Tibial nerve (tissue), 4 donors: ENCODE data around the gene HDHD3. TPM values are rescaled to one million over a fixed set of nuclear protein-coding genes. Genes with fewer than 3 reads are reported as not detected.

Source experiments
- DNase-seq, 2 donors: peaks; one replicate each; pipeline ENCODE4 v3.0.0-alpha.2; 2019; ENCODE audit warnings: low spot score in 2 of 2
- H3K27ac ChIP-seq, 4 donors: fragments of 200-600 bp; sonication (generic) in 3 of 4; one replicate each; pipeline ENCODE4 v1.5.1; 2017 to 2019; ENCODE audit warnings: mild to moderate bottlenecking in 1 of 4
- H3K27me3 ChIP-seq, 2 donors: fragments of 200-600 bp; sonication (generic) in 1 of 2; one replicate each; pipeline versions ENCODE4 v1.5.1 to v1.6.0; 2017 to 2019
- H3K36me3 ChIP-seq, 3 donors: fragments of 200-600 bp; sonication (generic); one replicate each; pipeline ENCODE4 v1.5.1; 2018 to 2019
- H3K4me1 ChIP-seq, 4 donors: fragments of 200-600 bp; sonication (generic) in 3 of 4; one replicate each; pipeline ENCODE4 v1.5.1; 2017 to 2019
- H3K4me3 ChIP-seq, 4 donors: fragments of 200-600 bp; sonication (generic) in 3 of 4; one replicate each; pipeline ENCODE4 v1.5.1; 2017 to 2019; ENCODE audit warnings: mild to moderate bottlenecking in 1 of 4, moderate library complexity in 1 of 4
- H3K9me3 ChIP-seq, 4 donors: fragments of 200-600 bp; sonication (generic) in 3 of 4; one replicate each; pipeline ENCODE4 v1.5.1; 2017 to 2019
- CTCF ChIP-seq, 5 experiments: fragments of 200-600 bp in 3 of 5; fragments of 450-650 bp in 2 of 5; sonication (generic) in 3 of 5; IDR thresholded peaks; one replicate each; pipeline ENCODE4 v1.5.1; 2016 to 2019; ENCODE audit warnings: antibody characterized with exemption in 5 of 5, mild to moderate bottlenecking in 3 of 5, moderate library complexity in 2 of 5
- EP300 ChIP-seq, 2 donors: sonication (generic); formaldehyde crosslinking; IDR thresholded peaks; one replicate each; pipeline ENCODE4 v1.6.1; 2017; ENCODE audit warnings: antibody characterized with exemption in 2 of 2, mild to moderate bottlenecking in 1 of 2
- POLR2A ChIP-seq, 2 donors: fragments of 450-650 bp; IDR thresholded peaks; one replicate each; pipeline ENCODE4 v1.6.1; 2017; ENCODE audit warnings: antibody characterized with exemption in 2 of 2, mild to moderate bottlenecking in 2 of 2, moderate library complexity in 2 of 2
- WGBS, 2 donors: methylation state at CpG; one replicate each; pipeline ENCODE4 v1.1.5; 2018; 5-methylcytosine and 5-hydroxymethylcytosine counted together
- total RNA-seq, 4 donors: library from RNA; depleted of rRNA; stranded (reverse); fragments of >200 nt; gene quantifications; one replicate each; pipeline ENCODE4 v1.1.0, GENCODE V29; 2016

Gene HDHD3
- total RNA-seq, 4 donors from 2014 or later: 19.7 to 53.5 (median 25.7) TPM

GRCh38 chr9:113360242-113360842, 16.4 kb downstream of the HDHD3 start:
- DNase-seq: no peak
- Histone ChIP-seq H3K4me3 (no peak overlapping the region), H3K27ac (no peak overlapping the region), H3K4me1 (no peaks in the 10 kb centered on the region), H3K36me3 (no peaks in the 10 kb centered on the region), H3K27me3 (no peaks in the 10 kb centered on the region), H3K9me3 (no peaks in the 10 kb centered on the region)
- TF ChIP-seq CTCF (IDR thresholded peaks at IDR 0.05): no peak
- no peak for TF ChIP-seq POLR2A (IDR thresholded peaks at IDR 0.05)
- no peak for TF ChIP-seq EP300 (IDR thresholded peaks at IDR 0.05)
- 90% methylated on average over 12 to 15 of the region's 15 CpGs for WGBS, 2 donors

GRCh38 chr9:113359385-113359784, 17.4 kb downstream of the HDHD3 start:
- DNase-seq: no peak
- TF ChIP-seq POLR2A (IDR thresholded peaks at IDR 0.05): no peak
- TF ChIP-seq EP300 (IDR thresholded peaks at IDR 0.05): no peak
- no peak for TF ChIP-seq CTCF (IDR thresholded peaks at IDR 0.05)

GRCh38 chr9:113356686-113357292, 20.0 kb downstream of the HDHD3 start:
- peaks cover 0 to 11% of the 10 kb centered on the region in 2 donors for H3K27me3 ChIP-seq
- DNase-seq: no peak
- H3K4me1 ChIP-seq: no peaks in the 10 kb centered on the region
- no peak overlapping the region for H3K4me3 ChIP-seq
- TF ChIP-seq POLR2A (IDR thresholded peaks at IDR 0.05) (no peak), CTCF (IDR thresholded peaks at IDR 0.05) (no peak), EP300 (IDR thresholded peaks at IDR 0.05) (no peak)
- 76 to 82% methylated on average over 7 of the region's 7 CpGs for WGBS, 2 donors
- H3K27ac ChIP-seq: no peak overlapping the region
- H3K36me3 ChIP-seq: no peaks in the 10 kb centered on the region
- no peaks in the 10 kb centered on the region for H3K9me3 ChIP-seq

More at GRCh38 chr9:113359385-113359784, 17.4 kb downstream of the HDHD3 start:
- no peak overlapping the region for H3K4me3 ChIP-seq
- 83 to 88% methylated on average over 1 of the region's 1 CpG for WGBS, 2 donors
- H3K4me1 ChIP-seq: no peaks in the 10 kb centered on the region
- no peaks in the 10 kb centered on the region for H3K9me3 ChIP-seq
- no peaks in the 10 kb centered on the region for H3K36me3 ChIP-seq
- H3K27me3 ChIP-seq: no peaks in the 10 kb centered on the region
- H3K27ac ChIP-seq: no peak overlapping the region

- Histone ChIP-seq H3K27ac (no peak overlapping the region), H3K36me3 (no peaks in the 10 kb centered on the region), H3K4me1 (peaks cover 0 to 5% (median 3%) of the 10 kb centered on the region in 4 donors), H3K9me3 (no peaks in the 10 kb centered on the region), H3K4me3 (no peak overlapping the region), H3K27me3 (peaks cover 0 to 28% of the 10 kb centered on the region in 2 donors)
- WGBS, 2 donors: 83 to 93% methylated on average over 4 of the region's 4 CpGs
- TF ChIP-seq CTCF (IDR thresholded peaks at IDR 0.05) (no peak), EP300 (IDR thresholded peaks at IDR 0.05) (no peak), POLR2A (IDR thresholded peaks at IDR 0.05) (no peak)
- no peak for DNase-seq
Measured at GRCh38 chr9:113355040-113355596, 21.7 kb downstream of the HDHD3 start.

- DNase-seq: no peak
- WGBS, 2 donors: 68 to 81% methylated on average over 1 of the region's 1 CpG
Measured at GRCh38 chr9:113352411-113352810, 24.4 kb downstream of the HDHD3 start.

More at GRCh38 chr9:113352411-113352810, 24.4 kb downstream of the HDHD3 start:
- H3K27ac ChIP-seq: no peak overlapping the region
- no peak overlapping the region for H3K4me3 ChIP-seq
- H3K4me1 ChIP-seq: peaks cover 0 to 17% (median 8%) of the 10 kb centered on the region in 4 donors
- H3K9me3 ChIP-seq: no peaks in the 10 kb centered on the region
- H3K36me3 ChIP-seq: no peaks in the 10 kb centered on the region
- TF ChIP-seq EP300 (IDR thresholded peaks at IDR 0.05): no peak
- no peak for TF ChIP-seq POLR2A (IDR thresholded peaks at IDR 0.05)
- no peak for TF ChIP-seq CTCF (IDR thresholded peaks at IDR 0.05)
- H3K27me3 ChIP-seq: peaks cover 0 to 34% of the 10 kb centered on the region in 2 donors
